HG03175 (cell line): ENCODE results near the gene TLR6.
A peak's percentile ranks its signal among the peaks of the same experiment; 100 is the strongest.
"Not testable (repeated sequence)": the region's sequence is repeated elsewhere in the genome, so short reads cannot be mapped to it uniquely, and the experiment has no call there.

Experiments used
- ATAC-seq: cut with Tn5 transposase; IDR thresholded peaks from one replicate; pipeline ENCODE4 v1.9.1; 2021; ENCODE audit warnings: mild to moderate bottlenecking, moderate library complexity; ENCODE audit not compliant: unreplicated experiment

The TLR6 gene

DNA sequence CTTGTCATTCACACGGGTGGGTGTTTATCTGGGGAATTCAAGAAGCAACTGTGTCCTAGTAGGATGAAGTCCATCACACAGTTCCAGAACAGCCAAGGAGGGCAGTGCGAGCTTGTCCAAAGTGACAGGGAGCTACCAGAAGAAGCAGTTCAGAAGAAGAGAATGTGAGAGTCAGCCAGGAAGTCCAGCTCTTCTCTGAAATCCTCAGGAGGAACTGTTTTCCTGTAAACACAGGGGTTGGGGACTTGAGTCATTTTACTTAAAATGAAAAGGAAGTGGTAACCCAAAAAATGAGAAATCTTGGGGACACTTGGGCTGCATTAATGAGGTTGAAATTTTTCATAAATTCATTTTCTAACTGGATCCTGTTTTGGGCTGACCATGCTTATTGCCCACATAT lies 65.6 kb downstream of the TLR6 start:
- no peak for ATAC-seq

DNA sequence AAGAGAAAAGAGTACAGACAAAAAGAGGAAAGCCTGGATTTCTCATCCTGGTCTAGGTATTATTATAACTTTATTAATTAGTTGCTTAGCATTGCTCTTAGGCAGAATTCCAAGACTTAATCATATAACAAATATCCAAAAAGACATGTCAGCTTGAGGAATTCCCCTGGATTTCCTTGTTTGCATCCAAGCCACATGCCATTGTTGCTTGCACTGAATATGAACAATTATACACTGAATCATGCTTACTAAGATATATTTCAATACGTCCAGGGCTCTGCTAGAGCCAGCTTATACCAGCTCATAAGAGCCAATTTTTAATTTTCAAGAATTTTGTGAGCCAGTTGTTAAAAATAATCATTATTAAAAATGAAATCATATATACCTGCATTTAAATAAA lies 68.3 kb downstream of the TLR6 start:
- ATAC-seq, result no peak

DNA sequence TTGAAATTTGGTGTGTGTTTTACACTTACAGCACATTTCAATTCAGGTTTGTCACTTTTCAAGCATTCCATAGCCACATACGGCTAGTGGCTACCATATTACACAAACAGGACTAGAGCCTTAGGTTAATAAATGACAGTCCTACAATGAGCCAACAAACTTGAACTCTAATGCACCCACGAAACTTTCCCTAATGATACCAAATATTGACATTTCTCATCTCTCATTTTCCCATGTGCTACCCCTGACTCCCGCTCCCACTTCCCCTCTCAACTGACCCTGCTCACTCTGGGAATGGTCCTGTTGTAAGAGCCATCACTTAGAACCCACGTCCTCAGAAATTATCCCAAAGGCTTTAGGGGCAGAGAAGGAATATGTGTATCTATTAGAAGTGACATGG lies 68.9 kb downstream of the TLR6 start:
- ATAC-seq, result no peak

DNA sequence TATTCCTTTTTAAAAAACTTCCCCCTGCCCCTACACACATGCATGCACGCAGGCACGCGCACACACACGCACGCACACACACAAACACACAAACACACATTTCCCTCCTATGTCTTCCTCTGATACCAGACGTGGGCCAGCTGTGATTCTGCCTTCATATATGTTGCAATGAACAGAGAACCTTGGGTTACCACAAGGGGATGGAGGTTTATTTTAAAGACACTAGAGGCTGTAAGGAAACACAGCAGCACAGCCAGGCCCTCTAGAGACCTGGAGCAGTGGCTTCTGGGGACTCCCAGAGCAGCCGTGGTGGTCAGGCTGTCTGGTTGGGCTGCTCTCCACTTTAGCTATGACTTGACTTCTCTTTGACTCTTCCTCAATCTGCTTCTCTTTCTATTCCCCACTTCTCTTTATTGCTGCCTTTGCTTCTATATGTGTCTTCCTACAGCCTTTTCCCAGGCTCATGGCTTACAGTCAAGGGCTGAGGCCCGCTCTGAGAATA lies 70.7 kb downstream of the TLR6 start:
- ATAC-seq, result peak; percentile 40

DNA sequence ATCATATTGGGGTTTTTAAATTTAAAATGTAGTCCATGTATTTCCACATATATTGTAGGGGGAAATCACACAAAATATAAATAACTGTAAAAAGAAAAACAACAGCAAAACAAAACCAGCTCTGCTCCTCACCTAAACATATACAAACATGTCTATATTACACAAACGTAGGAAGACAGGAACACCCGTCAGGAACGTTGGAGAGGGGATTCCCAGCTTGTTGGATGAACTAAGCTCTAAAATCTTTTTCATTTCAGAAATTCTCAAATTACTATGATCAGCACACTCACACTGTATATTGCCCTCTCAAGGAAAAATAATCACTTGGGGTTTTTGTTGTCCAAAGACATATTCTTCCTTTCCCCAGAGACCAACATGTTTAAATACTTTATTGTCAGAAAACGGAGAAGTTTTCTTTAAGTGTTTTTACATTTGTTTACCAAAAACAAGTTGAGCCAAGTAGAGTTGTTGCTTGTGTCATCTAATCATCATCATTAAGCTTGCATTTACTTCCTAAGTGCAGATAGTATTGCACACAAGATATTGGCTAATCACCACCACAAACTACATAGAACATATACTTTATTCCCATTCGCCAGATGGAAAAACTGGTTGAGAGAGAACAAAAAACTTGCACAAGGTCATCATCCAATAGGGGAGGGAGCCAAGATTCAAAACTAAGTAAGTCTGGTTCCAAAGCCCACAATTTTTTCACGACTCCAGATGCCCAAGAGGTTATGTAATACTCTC lies 71.4 kb downstream of the TLR6 start:
- ATAC-seq, result no peak

DNA sequence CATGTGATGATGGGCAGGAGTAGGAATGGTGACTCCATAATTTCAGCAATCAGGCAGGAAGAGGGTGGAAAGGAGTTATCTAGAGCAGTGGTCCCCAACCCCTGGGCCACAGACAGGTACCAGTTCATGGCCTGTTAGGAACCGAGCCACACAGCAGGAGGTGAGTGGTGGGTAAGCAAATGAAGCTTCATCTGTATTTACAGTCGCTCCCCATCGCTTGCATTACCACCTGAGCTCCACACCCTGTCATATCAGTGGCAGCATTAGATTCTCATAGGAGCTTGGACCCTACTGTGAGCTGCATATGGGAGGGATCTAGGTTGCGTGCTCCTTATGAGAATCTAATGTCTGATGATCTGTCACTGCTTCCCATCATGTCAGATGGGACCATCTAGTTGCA lies 72.5 kb downstream of the TLR6 start:
- no peak for ATAC-seq

DNA sequence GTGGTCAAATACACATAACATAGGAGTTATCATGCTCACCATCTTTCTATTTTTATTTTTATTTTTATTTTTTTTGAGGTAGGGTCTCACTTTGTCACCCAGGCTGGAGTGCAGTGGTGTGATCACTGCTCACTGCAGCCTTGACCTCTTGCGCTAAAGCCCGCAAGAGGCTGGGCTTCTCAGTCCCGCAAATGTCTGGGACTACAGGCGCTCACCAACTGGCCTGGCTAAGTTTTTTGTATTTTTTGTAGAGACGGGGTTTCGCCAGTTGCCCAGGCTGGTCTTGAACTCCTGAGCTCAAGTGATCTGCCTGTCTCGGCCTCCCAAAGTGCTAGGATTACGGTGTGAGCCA lies 73.5 kb downstream of the TLR6 start:
- ATAC-seq, result no peak

DNA sequence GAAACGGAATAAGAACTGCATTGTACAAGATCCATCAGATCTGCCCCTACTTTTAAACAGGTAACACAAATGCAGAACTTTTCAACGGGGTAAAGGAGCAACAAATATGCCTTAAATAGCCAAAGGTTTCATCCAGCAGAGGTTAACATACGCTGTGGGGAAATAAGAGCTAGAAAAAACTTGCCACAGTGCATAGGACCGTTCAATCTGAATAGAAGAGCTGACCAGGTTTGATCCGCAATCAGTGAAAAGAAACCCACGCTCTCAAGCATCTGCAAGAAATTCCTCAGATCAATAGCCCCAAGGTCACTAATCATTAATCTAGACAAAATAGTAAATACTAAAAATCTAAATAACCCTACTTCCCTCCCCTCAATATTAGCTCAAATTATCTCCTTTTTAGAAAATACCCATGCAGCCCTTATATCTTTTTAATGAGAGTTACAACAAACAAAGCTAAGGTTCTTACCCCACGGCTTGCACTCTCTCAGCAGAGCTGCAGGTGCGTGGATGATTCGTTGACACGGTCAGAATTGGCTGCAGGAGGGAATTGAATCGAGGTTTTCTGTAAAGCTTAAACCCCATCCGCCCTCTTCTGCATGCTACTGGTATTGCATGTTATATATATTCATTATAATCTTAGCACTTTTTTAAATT lies 74.0 kb downstream of the TLR6 start, which contains the start of gene TLR10:
Gene TLR10 (minus strand): TSS at position 539 of the 657 bp plus-strand sequence. CDS start 7,400 bp downstream, outside the sequence.
- ATAC-seq, result peak; percentile 50

DNA sequence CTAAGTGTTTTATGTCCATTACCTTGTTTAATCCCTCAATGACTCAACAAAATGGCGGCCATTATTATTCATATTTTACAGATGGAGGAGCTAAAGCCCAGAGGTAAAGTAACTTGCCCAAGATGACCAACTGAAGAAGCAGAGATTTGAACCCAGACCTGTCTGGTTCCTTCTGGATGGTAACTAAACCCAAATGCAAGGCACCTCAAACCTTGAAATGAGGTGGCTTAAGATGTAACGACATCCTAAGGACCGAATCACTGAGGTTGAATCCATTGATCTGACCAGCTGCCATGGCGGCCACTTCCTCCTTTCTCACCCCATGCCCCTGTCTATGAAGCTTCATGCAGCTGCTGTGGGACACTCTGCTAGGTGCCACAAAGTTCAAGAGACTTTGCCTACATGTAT lies 74.8 kb downstream of the TLR6 start:
- peak; percentile 36 for ATAC-seq

DNA sequence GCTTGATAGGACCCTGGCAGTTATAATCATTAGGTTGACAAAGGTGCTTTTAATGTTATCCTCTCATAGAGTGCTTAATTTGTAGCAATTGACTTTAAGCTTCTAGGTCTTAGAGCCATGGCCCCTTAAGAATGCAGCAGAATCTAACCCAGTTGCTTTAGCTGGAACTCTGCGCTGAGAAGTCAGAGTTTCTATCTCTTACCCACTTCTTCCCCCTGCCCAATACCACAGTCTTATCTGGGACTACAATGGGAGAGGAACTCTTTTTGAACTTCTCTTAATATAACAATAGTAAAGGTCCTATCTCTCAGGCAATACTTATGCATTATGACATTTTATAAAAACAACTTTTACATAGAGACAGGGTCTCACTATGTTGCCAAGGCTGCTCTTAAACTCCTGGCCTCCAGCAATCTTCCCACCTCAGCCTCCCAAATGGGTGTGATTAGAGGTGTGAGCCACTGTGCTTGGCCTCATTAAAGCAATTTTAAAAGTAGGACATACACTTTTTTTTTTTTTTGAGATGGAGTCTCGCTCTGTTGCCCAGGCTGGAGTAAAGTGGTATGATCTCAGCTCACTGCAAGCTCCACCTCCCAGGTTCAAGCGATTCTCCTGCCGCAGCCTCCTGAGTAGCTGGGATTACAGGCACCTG lies 75.7 kb downstream of the TLR6 start:
- ATAC-seq, result no peak

DNA sequence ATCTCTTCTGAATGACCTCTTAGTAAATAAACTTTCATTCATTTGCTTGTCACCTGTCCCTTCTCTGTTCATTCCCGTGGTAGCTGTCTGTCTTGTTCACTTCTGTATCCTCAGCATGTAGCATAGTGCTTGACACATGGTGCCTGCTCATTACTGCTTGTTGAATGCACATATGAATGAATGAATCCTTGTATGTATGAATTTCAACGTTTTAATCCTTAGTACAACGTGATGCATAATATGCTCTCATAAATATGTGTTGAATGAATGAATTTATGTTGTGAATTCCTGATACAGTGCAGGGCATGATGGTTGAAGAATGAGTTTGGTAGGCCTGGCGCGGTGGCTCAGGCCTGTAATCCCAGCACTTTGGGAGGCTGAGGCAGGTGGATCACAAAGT lies 76.8 kb downstream of the TLR6 start:
- ATAC-seq, result no peak

DNA sequence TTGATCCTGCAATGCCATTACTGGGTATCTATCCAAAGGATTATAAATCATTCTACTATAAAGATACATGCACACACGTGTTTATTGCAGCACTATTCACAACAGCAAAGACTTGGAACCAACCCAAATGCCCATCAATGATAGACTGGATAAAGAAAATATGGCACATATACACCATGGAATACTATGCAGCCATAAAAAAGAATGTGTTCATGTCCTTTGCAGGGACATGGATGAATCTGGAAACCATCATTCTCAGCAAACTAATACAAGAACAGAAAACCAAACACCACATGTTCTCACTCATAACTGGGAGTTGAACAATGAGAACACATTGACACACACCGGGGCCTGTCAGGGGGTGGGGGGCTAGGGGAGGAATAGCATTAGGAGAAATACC lies 78.7 kb downstream of the TLR6 start:
- not testable (repeated sequence) for ATAC-seq

DNA sequence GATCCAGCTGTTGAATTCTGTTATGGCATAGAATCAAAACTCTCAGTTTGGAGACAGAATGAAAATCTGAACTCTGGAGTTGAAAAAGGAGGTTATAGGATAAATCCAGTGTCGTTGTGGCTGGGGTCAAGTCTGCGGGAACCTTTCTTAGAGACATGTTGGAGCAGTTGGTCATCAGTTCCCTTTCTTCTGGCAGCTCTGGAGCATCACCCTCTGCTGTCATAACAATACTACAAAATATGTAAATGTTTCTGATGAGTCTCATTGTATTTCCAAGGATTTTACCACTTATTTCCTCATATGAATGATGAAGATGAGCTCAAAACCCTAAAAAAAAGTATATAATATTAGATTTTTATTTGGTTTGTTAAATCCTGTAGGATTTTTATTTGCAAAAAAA lies 81.3 kb downstream of the TLR6 start:
- ATAC-seq, result no peak

DNA sequence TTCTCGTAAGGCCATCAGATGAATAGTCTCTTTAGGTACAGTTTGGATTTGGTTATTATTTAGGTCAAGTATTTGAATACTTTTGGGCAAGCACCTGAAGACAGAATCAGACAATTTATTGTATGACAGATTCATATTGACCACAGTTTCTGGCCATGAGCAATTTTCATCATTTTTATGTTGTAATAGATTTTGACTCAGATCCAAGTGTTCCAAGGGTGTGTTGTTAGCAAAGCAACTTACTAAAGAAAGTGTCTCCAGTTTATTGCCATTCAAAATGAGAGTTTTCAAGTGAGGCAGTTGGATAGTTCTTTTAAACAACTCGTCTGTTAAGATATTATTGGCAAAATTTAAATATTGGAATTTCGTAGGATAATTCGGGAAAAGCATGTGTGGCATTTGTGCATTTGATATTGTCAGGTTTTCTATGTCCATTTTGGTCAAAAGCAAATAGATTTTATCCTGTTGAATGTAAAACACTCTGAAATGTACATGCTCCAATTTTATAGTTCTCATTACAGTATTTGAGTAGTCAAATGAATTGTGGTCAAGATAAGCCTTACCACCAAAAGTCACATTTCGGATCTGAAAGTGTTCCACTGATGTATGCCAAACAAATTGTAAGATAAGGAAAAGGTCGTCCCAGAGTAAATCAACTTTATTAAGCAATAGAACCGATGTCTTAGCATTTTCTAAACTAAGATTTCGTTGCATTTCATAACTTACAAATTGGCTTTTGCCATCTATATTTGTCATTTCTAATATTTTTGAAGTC lies 82.2 kb downstream of the TLR6 start:
- no peak for ATAC-seq
